ENCODE results near the gene SLC26A1. TPM values are rescaled to one million over a fixed set of nuclear protein-coding genes. Genes with fewer than 3 reads are reported as not detected.

The SLC26A1 gene
- total RNA-seq, 8 experiments from 2014 or later, result 0.60 to 6.3 (median 2.0) TPM

- no peak overlapping the region for H3K27ac ChIP-seq
- peaks cover 5 to 15% of the 10 kb centered on the region in 2 donors for H3K4me1 ChIP-seq (replicated peaks in 1 of 2)
- H3K4me3 ChIP-seq, result peak overlapping the region; percentile 14 to 35 (median 28)
- in situ Hi-C loops (cut with MboI; ENCODE audit: low pct_unique_long_range_greater_than_20kb in 2 of 9, low sequenced_read_pairs in 9 of 9, unreplicated experiment in 9 of 9), result no loop called here
- ATAC-seq (replicated peaks in 6 of 8), result peak; percentile 50 to 79 (median 74)
- 13% methylated on average over 6 of the region's 68 CpGs; no CpG with 5 or more reads in 9 of the 10 experiments for WGBS, 10 experiments
Measured at GRCh38 chr4:997375-998071, 4.3 kb upstream of the SLC26A1 start.

GRCh38 chr4:996997-997374 is 3.8 kb upstream of the SLC26A1 start:
- in situ Hi-C loops (cut with MboI; ENCODE audit: low pct_unique_long_range_greater_than_20kb in 2 of 9, low sequenced_read_pairs in 9 of 9, unreplicated experiment in 9 of 9), result no loop called here
- no CpG with 5 or more reads among the region's 25 CpGs for whole genome bisulfite sequencing, 10 experiments

GRCh38 chr4:996030-996996 is 3.1 kb upstream of the SLC26A1 start:
- H3K4me3 ChIP-seq, result peak overlapping the region in 1 of 5 donors; percentile 25
- no peak overlapping the region for H3K27ac ChIP-seq
- in situ Hi-C loops (cut with MboI; ENCODE audit: low pct_unique_long_range_greater_than_20kb in 2 of 9, low sequenced_read_pairs in 9 of 9, unreplicated experiment in 9 of 9), result no loop called here
- WGBS, 10 experiments, result 60% methylated on average over 1 of the region's 15 CpGs; no CpG with 5 or more reads in 9 of the 10 experiments
- peak in 2 of 8 experiments; percentile 0 to 3 for ATAC-seq (replicated peaks in 6 of 8)
- peaks cover 5 to 8% of the 10 kb centered on the region in 2 donors for H3K4me1 ChIP-seq (replicated peaks in 1 of 2)

More at GRCh38 chr4:996997-997374, 3.8 kb upstream of the SLC26A1 start:
- ATAC-seq (replicated peaks in 6 of 8), result peak in 5 of 8 experiments; percentile 2 to 42 (median 33)
- H3K27ac ChIP-seq, result no peak overlapping the region
- H3K4me1 ChIP-seq (replicated peaks in 1 of 2), result peaks cover 5 to 10% of the 10 kb centered on the region in 2 donors
- H3K4me3 ChIP-seq, result peak overlapping the region; percentile 14 to 35 (median 28)

GRCh38 chr4:995311-996026 is 2.3 kb upstream of the SLC26A1 start:
- ATAC-seq (replicated peaks in 6 of 8), result no peak
- 80 to 87% (median 82%) methylated on average over 1 to 5 of the region's 23 CpGs; no CpG with 5 or more reads in 6 of the 10 experiments for WGBS, 10 experiments
- Histone ChIP-seq H3K27ac (no peak overlapping the region), H3K4me3 (no peak overlapping the region), H3K4me1 (replicated peaks in 1 of 2) (peaks cover 5 to 8% of the 10 kb centered on the region in 2 donors)
- in situ Hi-C loops (cut with MboI; ENCODE audit: low pct_unique_long_range_greater_than_20kb in 2 of 9, low sequenced_read_pairs in 9 of 9, unreplicated experiment in 9 of 9), result no loop called here

- Histone ChIP-seq H3K4me1 (replicated peaks in 1 of 2) (peaks cover 3 to 6% of the 10 kb centered on the region in 2 donors), H3K4me3 (no peak overlapping the region), H3K27ac (no peak overlapping the region)
- peak in 5 of 8 experiments; percentile 11 to 42 (median 29) for ATAC-seq (replicated peaks in 6 of 8)
- in situ Hi-C loops (cut with MboI; ENCODE audit: low pct_unique_long_range_greater_than_20kb in 2 of 9, low sequenced_read_pairs in 9 of 9, unreplicated experiment in 9 of 9), result no loop called here
- WGBS, 10 experiments, result 56% methylated on average over 7 of the region's 25 CpGs; no CpG with 5 or more reads in 9 of the 10 experiments
Measured at GRCh38 chr4:992297-993110, 700 bp downstream of the SLC26A1 start.

- ATAC-seq (replicated peaks in 6 of 8), result no peak
- in situ Hi-C loops (cut with MboI; ENCODE audit: low pct_unique_long_range_greater_than_20kb in 2 of 9, low sequenced_read_pairs in 9 of 9, unreplicated experiment in 9 of 9), result no loop called here
- 80 to 100% (median 92%) methylated on average over 1 to 17 of the region's 50 CpGs; no CpG with 5 or more reads in 6 of the 10 experiments for WGBS, 10 experiments
- Histone ChIP-seq H3K27ac (no peak overlapping the region), H3K4me1 (replicated peaks in 1 of 2) (peaks cover 3 to 6% of the 10 kb centered on the region in 2 donors), H3K4me3 (no peak overlapping the region)
Measured at GRCh38 chr4:991451-992296, 1.5 kb downstream of the SLC26A1 start.

GRCh38 chr4:990746-991367 is 2.3 kb downstream of the SLC26A1 start:
- Histone ChIP-seq H3K4me3 (no peak overlapping the region), H3K27ac (no peak overlapping the region), H3K4me1 (replicated peaks in 1 of 2) (peaks cover 6 to 10% of the 10 kb centered on the region in 2 donors)
- ATAC-seq (replicated peaks in 6 of 8), result no peak
- in situ Hi-C loops (cut with MboI; ENCODE audit: low pct_unique_long_range_greater_than_20kb in 2 of 9, low sequenced_read_pairs in 9 of 9, unreplicated experiment in 9 of 9), result no loop called here
- 75 to 87% (median 80%) methylated on average over 3 to 9 of the region's 26 CpGs; no CpG with 5 or more reads in 7 of the 10 experiments for WGBS, 10 experiments

GRCh38 chr4:989722-990471 is 3.3 kb downstream of the SLC26A1 start:
- in situ Hi-C loops (cut with MboI; ENCODE audit: low pct_unique_long_range_greater_than_20kb in 2 of 9, low sequenced_read_pairs in 9 of 9, unreplicated experiment in 9 of 9), result no loop called here
- H3K27ac ChIP-seq, result no peak overlapping the region
- H3K4me1 ChIP-seq (replicated peaks in 1 of 2), result peaks cover 6 to 10% of the 10 kb centered on the region in 2 donors
- no peak for ATAC-seq (replicated peaks in 6 of 8)
- 80 to 100% (median 89%) methylated on average over 1 to 15 of the region's 58 CpGs; no CpG with 5 or more reads in 5 of the 10 experiments for WGBS, 10 experiments
- no peak overlapping the region for H3K4me3 ChIP-seq

- H3K4me1 ChIP-seq (replicated peaks in 1 of 2), result peaks cover 6 to 10% of the 10 kb centered on the region in 2 donors
- H3K4me3 ChIP-seq, result no peak overlapping the region
- H3K27ac ChIP-seq, result no peak overlapping the region
- in situ Hi-C loops (cut with MboI; ENCODE audit: low pct_unique_long_range_greater_than_20kb in 2 of 9, low sequenced_read_pairs in 9 of 9, unreplicated experiment in 9 of 9), result no loop called here
- WGBS, 10 experiments, result 73 to 100% (median 83%) methylated on average over 1 to 11 of the region's 69 CpGs; no CpG with 5 or more reads in 5 of the 10 experiments
- no peak for ATAC-seq (replicated peaks in 6 of 8)
Measured at GRCh38 chr4:988726-989721, 4.2 kb downstream of the SLC26A1 start.

Data from motor neuron (in vitro differentiated cells).